ENCODE results near the gene DCHS1. TPM values are rescaled to one million over a fixed set of nuclear protein-coding genes. Genes with fewer than 3 reads are reported as not detected.

DCHS1 gene
- total RNA-seq, 1 donor from 2014 or later, result 15.5 TPM

GRCh38 chr11:6599881-6600390 lies 55.7 kb downstream of the DCHS1 start:
- no peaks in the 10 kb centered on the region for H3K27me3 ChIP-seq (ENCODE audit: control insufficient read depth, insufficient read depth, low read length)
- no peak for TF ChIP-seq CTCF (IDR thresholded peaks at IDR 0.05; ENCODE audit: insufficient read depth, low read length, poor library complexity, severe bottlenecking)
- no peak overlapping the region for H3K4me3 ChIP-seq (ENCODE audit: low read depth, low read length)
- DNase-seq (ENCODE audit: low read depth), result no peak
- peaks cover 3% of the 10 kb centered on the region for H3K36me3 ChIP-seq (ENCODE audit: control insufficient read depth, insufficient read depth, low read length)

- DNase-seq (ENCODE audit: low read depth), result no peak
- H3K4me3 ChIP-seq (ENCODE audit: low read depth, low read length), result no peak overlapping the region
- no peak for TF ChIP-seq CTCF (IDR thresholded peaks at IDR 0.05; ENCODE audit: insufficient read depth, low read length, poor library complexity, severe bottlenecking)
- H3K27me3 ChIP-seq (ENCODE audit: control insufficient read depth, insufficient read depth, low read length), result no peaks in the 10 kb centered on the region
- H3K36me3 ChIP-seq (ENCODE audit: control insufficient read depth, insufficient read depth, low read length), result peaks cover 4% of the 10 kb centered on the region
These were observed 56.2 kb downstream of the DCHS1 start for GRCh38 chr11:6599449-6599848.

- H3K36me3 ChIP-seq (ENCODE audit: control insufficient read depth, insufficient read depth, low read length), result peaks cover 4% of the 10 kb centered on the region
- H3K27me3 ChIP-seq (ENCODE audit: control insufficient read depth, insufficient read depth, low read length), result no peaks in the 10 kb centered on the region
- no peak for DNase-seq (ENCODE audit: low read depth)
- no peak for TF ChIP-seq CTCF (IDR thresholded peaks at IDR 0.05; ENCODE audit: insufficient read depth, low read length, poor library complexity, severe bottlenecking)
- no peak overlapping the region for H3K4me3 ChIP-seq (ENCODE audit: low read depth, low read length)
These were observed 57.1 kb downstream of the DCHS1 start for GRCh38 chr11:6598555-6598954.

- TF ChIP-seq CTCF (IDR thresholded peaks at IDR 0.05; ENCODE audit: insufficient read depth, low read length, poor library complexity, severe bottlenecking), result no peak
- peaks cover 4% of the 10 kb centered on the region for H3K36me3 ChIP-seq (ENCODE audit: control insufficient read depth, insufficient read depth, low read length)
- DNase-seq (ENCODE audit: low read depth), result no peak
- no peak overlapping the region for H3K4me3 ChIP-seq (ENCODE audit: low read depth, low read length)
- H3K27me3 ChIP-seq (ENCODE audit: control insufficient read depth, insufficient read depth, low read length), result no peaks in the 10 kb centered on the region
These were observed 59.3 kb downstream of the DCHS1 start for GRCh38 chr11:6596239-6596877.

GRCh38 chr11:6594142-6594768 lies 61.4 kb downstream of the DCHS1 start:
- TF ChIP-seq CTCF (IDR thresholded peaks at IDR 0.05; ENCODE audit: insufficient read depth, low read length, poor library complexity, severe bottlenecking), result no peak
- no peak for DNase-seq (ENCODE audit: low read depth)
- Histone ChIP-seq H3K4me3 (ENCODE audit: low read depth, low read length) (no peak overlapping the region), H3K27me3 (ENCODE audit: control insufficient read depth, insufficient read depth, low read length) (no peaks in the 10 kb centered on the region), H3K36me3 (ENCODE audit: control insufficient read depth, insufficient read depth, low read length) (peaks cover 1% of the 10 kb centered on the region)

Data from kidney epithelial cell (primary cell).